ENCODE results near the gene DNAJB6.
"Not testable (repeated sequence)": the region's sequence is repeated elsewhere in the genome, so short reads cannot be mapped to it uniquely, and the experiment has no call there.

The DNAJB6 gene

DNA sequence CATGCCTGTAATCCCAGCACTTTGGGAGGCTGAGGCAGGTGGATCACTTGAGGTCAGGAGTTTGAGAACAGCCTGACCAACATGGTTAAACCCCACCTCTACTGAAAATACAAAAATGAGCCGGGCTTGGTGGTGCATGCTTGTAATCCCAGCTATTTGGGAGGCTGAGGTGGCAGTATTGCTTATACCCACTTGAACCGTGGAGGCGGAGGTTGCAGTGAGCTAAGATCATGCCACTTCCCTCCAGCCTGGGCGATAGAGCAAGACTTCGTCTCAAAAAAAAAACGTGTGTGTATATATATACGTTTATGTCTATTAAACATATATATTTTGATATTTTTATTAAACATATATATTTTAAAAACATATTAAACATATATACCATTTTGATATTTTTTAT, 5.8 kb upstream of the DNAJB6 start:
- H3K27ac ChIP-seq (ENCODE audit: low read length): not testable (repeated sequence)

DNA sequence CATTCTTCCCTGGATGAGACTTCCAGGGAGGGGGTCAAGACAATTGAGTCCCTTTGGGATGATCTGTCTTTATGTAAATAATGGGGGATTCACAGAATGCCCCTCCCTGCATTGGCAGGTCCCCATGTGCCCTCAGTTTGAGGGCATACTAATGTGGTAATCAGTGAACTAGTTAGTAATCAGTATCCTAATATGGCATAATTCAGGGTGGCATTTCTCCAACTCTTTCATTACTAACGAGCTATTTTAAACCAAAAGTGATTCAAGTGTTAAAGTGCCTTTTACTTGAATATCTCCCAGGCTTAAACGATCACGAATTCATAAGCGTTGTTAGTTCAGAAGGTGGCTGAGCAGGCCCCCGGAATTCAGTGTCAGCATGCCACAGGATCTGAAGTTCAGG, 1.6 kb upstream of the DNAJB6 start:
- H3K9ac ChIP-seq (ENCODE audit: low read depth, low read length): no peak overlapping the region
- H3K27ac ChIP-seq (ENCODE audit: low read length): no peak overlapping the region
- H3K4me3 ChIP-seq (ENCODE audit: low read length): no peak overlapping the region
- H3K36me3 ChIP-seq (ENCODE audit: insufficient read depth, low read depth, low read length): no peaks in the 10 kb centered on the region; the same call in 1 of the 2 replicates
- H3K9me3 ChIP-seq (ENCODE audit: insufficient read depth, low read depth, low read length): no peaks in the 10 kb centered on the region
- H3K27me3 ChIP-seq (ENCODE audit: insufficient read depth, low read length): peaks cover 10% of the 10 kb centered on the region; the same call in 1 of the 2 replicates
- peaks cover 12% of the 10 kb centered on the region for H3K4me1 ChIP-seq (ENCODE audit: insufficient read depth, low read length)

More for the DNA sequence above, 5.8 kb upstream of the DNAJB6 start:
- H3K27me3 ChIP-seq (ENCODE audit: insufficient read depth, low read length): peaks cover 10% of the 10 kb centered on the region; the same call in 1 of the 2 replicates
- H3K4me3 ChIP-seq (ENCODE audit: low read length); H3K9ac ChIP-seq (ENCODE audit: low read depth, low read length); H3K36me3 ChIP-seq (ENCODE audit: insufficient read depth, low read depth, low read length); H3K9me3 ChIP-seq (ENCODE audit: insufficient read depth, low read depth, low read length): not testable (repeated sequence)
- H3K4me1 ChIP-seq (ENCODE audit: insufficient read depth, low read length): peaks cover 11% of the 10 kb centered on the region; the same call in 1 of the 2 replicates

DNA sequence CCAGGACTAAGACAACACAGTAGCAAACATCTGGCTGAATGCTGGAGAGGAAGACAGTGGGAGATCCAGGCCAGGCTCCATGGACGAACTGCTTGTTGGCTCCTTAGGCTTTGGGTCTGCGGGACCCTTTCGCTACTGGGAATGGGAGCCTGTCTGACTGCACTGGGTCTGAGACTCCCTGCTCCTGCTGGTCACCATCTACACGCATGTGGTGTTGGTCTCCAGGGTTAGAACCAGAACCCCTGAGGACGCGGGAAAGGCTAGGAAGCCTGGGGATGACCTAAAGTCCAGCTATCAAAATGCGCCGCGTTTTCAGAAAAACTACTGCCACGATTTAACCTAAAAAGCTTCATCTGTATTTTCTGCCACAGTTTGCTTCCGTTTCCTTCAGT, 817 bp upstream of the DNAJB6 start:
- peak overlapping the region; percentile 70; the same call in 1 of the 2 replicates for H3K9ac ChIP-seq (ENCODE audit: low read depth, low read length)
- H3K27me3 ChIP-seq (ENCODE audit: insufficient read depth, low read length): peaks cover 10% of the 10 kb centered on the region; the same call in 1 of the 2 replicates
- H3K36me3 ChIP-seq (ENCODE audit: insufficient read depth, low read depth, low read length): no peaks in the 10 kb centered on the region; the same call in 1 of the 2 replicates
- H3K9me3 ChIP-seq (ENCODE audit: insufficient read depth, low read depth, low read length): no peaks in the 10 kb centered on the region
- no peak overlapping the region for H3K27ac ChIP-seq (ENCODE audit: low read length)
- peak overlapping the region; percentile 92 for H3K4me3 ChIP-seq (ENCODE audit: low read length)
- peaks cover 12% of the 10 kb centered on the region for H3K4me1 ChIP-seq (ENCODE audit: insufficient read depth, low read length)

DNA sequence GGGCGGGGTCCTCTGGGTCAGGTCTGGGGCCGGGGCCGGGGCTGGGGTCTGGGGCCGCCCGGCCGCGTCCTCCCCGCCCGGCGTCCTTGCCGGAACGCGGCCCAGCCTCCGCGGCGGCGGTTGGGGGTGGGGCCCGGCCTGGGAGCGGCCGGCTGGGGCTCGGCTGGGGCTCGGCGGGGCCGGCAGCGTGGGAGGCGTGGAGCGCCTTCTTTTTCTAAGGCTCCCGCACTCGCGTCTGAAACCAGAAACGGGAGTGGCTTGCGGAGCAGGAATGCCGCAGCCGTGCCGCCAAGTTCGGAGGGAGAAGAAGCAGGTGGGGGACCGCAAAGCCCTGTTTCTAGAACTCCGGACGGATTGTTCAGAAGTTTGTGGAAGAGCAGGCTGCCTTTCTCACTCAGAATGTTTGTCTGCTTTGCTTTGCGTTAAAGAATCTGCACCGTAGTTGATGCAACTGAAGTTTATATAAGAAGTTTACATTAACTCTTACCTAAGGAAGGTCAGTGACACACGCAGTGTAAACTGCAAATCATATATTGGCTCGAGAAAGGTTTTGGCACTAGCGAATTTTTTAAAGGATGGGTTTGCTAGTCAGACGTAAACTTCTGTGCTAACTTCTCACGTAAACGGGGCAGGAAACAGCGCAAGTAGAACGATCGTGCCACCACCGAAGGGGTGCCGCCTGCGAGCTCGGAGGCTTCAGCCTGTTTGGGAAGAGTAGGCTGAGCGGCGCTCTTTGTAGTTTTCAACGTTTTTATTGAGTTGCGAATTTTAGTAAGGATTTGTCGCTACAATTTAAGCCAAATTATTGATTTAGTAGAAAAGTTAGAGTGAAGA, 729 bp downstream of the DNAJB6 start:
- Histone ChIP-seq H3K4me3 (ENCODE audit: low read length) (peak overlapping the region; percentile 92), H3K27ac (ENCODE audit: low read length) (no peak overlapping the region), H3K36me3 (ENCODE audit: insufficient read depth, low read depth, low read length) (peaks cover 5% of the 10 kb centered on the region; the same call in 1 of the 2 replicates), H3K9ac (ENCODE audit: low read depth, low read length) (peak overlapping the region; percentile 84), H3K27me3 (ENCODE audit: insufficient read depth, low read length) (peaks cover 10% of the 10 kb centered on the region; the same call in 1 of the 2 replicates), H3K4me1 (ENCODE audit: insufficient read depth, low read length) (peaks cover 12% of the 10 kb centered on the region), H3K9me3 (ENCODE audit: insufficient read depth, low read depth, low read length) (no peaks in the 10 kb centered on the region)

DNA sequence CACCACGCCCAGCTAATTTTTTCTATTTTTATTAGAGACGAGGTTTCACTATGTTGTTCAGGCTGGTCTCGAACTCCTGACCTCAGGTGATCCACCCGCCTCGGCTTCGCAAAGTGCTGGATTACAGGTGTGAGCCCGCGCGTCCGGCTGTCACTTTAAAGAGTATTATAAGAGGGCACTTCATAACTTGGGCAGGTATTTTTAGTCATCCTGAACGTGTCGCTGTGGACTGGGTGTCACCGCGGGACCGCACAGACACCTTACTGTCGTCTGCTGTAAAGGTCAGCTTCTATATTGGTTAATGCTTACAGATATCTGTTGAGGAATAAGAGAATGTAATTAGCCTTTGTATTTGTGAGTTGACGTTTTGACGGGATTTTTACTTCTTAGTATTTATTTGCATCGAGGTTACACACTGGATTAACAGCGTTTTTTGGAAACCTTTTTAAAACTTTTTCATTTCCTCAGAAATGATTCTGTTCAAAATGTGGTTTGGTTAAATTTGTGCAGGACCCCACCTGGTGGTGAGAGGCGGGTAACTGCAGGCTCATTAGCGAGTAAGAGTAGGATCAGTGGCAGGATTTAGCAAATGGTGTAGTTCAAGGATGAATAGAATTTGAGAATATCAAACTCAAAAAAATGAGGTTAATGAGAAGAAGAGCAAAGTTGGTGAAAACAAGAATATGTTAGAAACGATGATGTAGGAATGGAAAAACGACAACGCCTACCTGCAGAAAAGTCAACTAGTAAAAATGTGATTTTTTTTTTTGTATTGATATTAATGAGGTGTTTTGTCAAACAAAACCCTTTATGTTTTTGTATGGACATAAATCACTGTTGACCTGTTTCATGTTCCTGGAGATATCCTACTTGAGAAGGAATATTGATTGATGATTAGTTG, 3.2 kb downstream of the DNAJB6 start:
- Histone ChIP-seq H3K27me3 (ENCODE audit: insufficient read depth, low read length) (peaks cover 10% of the 10 kb centered on the region; the same call in 1 of the 2 replicates), H3K27ac (ENCODE audit: low read length) (no peak overlapping the region), H3K4me3 (ENCODE audit: low read length) (peak overlapping the region; percentile 53), H3K36me3 (ENCODE audit: insufficient read depth, low read depth, low read length) (peaks cover 5% of the 10 kb centered on the region; the same call in 1 of the 2 replicates), H3K9me3 (ENCODE audit: insufficient read depth, low read depth, low read length) (no peaks in the 10 kb centered on the region), H3K9ac (ENCODE audit: low read depth, low read length) (peak overlapping the region; percentile 50; the same call in 1 of the 2 replicates), H3K4me1 (ENCODE audit: insufficient read depth, low read length) (peaks cover 9% of the 10 kb centered on the region)

DNA sequence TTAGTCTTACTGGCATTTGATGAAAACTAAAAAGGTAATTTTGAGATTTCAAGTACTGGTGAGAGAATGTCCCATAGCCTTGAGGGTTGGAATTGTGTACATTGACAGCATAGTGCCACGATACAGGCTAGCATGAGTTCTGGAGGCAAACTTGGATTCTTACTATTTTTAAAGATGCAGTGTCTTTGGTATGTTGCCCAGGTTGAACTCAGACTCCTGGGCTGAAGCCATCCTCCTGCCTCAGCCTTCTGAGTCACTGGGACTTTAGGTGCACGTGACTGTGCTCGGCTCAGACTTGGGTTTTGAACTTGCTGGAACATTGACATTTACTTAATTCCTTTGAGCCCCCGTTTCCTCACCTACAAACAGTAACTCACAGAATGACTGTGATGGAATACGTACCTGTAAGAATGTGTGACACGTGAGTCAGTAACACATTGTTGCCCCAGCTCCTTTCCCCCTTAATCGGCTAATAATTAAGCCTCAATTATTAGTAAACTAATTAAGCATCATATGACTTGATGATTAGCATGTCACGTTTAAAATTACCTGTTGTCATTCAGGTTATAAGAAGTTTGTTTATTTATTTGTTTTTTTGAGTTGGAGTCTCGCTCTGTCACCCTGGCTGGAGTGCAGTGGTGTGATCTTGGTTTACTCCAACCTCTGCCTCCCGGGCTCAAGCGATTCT, 10.6 kb downstream of the DNAJB6 start:
- Histone ChIP-seq H3K4me3 (ENCODE audit: low read length) (no peak overlapping the region), H3K4me1 (ENCODE audit: insufficient read depth, low read length) (peaks cover 21% of the 10 kb centered on the region)

DNA sequence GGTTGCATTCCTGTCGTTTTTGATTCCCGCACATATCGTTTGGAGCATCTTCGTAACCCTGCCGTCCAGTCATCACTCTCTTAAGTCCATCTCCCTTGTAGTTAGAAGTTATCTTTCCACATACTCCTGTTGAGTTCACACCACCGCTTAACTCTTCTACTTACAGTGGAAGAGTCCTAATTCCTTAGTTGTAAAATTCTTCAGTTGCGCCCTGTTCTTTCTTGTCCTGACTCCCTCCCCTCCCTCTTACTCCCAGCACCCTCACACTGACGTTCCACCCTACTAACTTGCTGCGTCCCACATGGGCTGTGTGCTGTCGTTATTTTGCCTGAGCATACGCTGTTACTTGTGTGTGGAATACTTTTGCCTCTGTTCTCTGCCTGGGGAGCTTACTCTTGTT, 11.7 kb downstream of the DNAJB6 start:
- peaks cover 25% of the 10 kb centered on the region for H3K4me1 ChIP-seq (ENCODE audit: insufficient read depth, low read length)
- H3K4me3 ChIP-seq (ENCODE audit: low read length): no peak overlapping the region
- H3K27me3 ChIP-seq (ENCODE audit: insufficient read depth, low read length): no peaks in the 10 kb centered on the region
- peak overlapping the region; percentile 28 for H3K27ac ChIP-seq (ENCODE audit: low read length)
- H3K36me3 ChIP-seq (ENCODE audit: insufficient read depth, low read depth, low read length): peaks cover 5% of the 10 kb centered on the region; the same call in 1 of the 2 replicates
- no peak overlapping the region for H3K9ac ChIP-seq (ENCODE audit: low read depth, low read length)
- H3K9me3 ChIP-seq (ENCODE audit: insufficient read depth, low read depth, low read length): no peaks in the 10 kb centered on the region

More for the DNA sequence above, 10.6 kb downstream of the DNAJB6 start:
- no peaks in the 10 kb centered on the region for H3K9me3 ChIP-seq (ENCODE audit: insufficient read depth, low read depth, low read length)
- H3K27ac ChIP-seq (ENCODE audit: low read length): no peak overlapping the region
- H3K27me3 ChIP-seq (ENCODE audit: insufficient read depth, low read length): no peaks in the 10 kb centered on the region
- H3K36me3 ChIP-seq (ENCODE audit: insufficient read depth, low read depth, low read length): peaks cover under 1% of the 10 kb centered on the region; the same call in 1 of the 2 replicates
- H3K9ac ChIP-seq (ENCODE audit: low read depth, low read length): no peak overlapping the region

DNA sequence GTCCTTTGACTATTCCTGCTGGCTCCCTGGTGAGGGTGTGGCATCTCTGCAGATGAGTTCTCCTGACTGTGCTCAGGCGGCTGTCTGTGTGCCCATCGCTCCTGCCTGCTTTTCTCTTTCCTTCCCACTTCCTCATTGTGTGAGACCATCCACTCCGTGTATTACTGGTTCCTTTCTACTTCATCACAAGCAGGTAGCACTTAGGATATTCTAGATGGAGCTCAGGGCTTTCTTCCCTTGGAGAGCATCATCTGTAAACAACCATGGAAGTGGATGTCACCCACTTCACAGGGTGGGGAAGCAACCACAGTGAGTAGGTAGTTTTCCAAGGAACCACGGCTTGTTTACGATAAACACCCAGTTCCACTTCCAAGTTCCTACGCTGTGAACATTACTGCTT, 15.7 kb downstream of the DNAJB6 start:
- no peak overlapping the region for H3K27ac ChIP-seq (ENCODE audit: low read length)
- H3K27me3 ChIP-seq (ENCODE audit: insufficient read depth, low read length): no peaks in the 10 kb centered on the region
- peaks cover 30% of the 10 kb centered on the region for H3K4me1 ChIP-seq (ENCODE audit: insufficient read depth, low read length)
- peaks cover 12% of the 10 kb centered on the region; the same call in 1 of the 2 replicates for H3K36me3 ChIP-seq (ENCODE audit: insufficient read depth, low read depth, low read length)
- no peaks in the 10 kb centered on the region for H3K9me3 ChIP-seq (ENCODE audit: insufficient read depth, low read depth, low read length)
- no peak overlapping the region for H3K9ac ChIP-seq (ENCODE audit: low read depth, low read length)
- H3K4me3 ChIP-seq (ENCODE audit: low read length): no peak overlapping the region

DNA sequence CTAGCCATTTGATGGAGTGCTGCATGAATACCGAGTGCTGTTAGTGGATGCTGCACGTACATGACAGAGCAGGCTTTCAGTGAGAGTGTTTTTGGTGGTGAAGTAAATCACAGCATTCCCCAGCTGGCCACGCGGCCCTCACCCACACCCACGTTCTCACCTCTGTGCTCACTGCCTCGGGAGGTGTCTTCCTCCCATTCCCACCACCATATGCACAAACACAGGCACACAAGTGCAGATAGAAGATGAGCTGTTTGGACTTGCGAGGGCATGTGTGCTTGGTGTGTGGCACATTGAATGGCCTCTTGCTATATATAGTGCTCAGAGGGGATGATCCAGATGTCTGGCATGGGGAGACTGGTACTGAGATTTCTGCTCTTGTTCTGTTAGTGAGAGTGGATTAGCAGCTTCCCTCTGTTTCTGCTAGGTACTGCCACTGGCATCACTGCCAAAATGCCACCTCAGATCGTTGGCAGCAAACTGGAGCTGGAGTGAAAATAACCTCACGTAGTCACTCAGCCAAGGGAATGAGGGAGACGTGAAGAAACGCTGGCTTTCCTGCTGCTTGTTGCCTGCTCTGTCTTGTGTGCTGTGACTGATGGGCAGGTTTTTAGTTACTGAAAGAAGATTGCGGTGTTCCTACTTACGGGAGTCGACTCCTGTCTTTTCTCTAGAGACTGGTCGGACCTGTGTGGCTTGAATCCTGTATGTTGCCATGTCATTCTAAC, 19.1 kb downstream of the DNAJB6 start:
- peaks cover 18% of the 10 kb centered on the region for H3K4me1 ChIP-seq (ENCODE audit: insufficient read depth, low read length)
- no peaks in the 10 kb centered on the region for H3K9me3 ChIP-seq (ENCODE audit: insufficient read depth, low read depth, low read length)
- H3K36me3 ChIP-seq (ENCODE audit: insufficient read depth, low read depth, low read length): peaks cover 44% of the 10 kb centered on the region
- H3K27me3 ChIP-seq (ENCODE audit: insufficient read depth, low read length): no peaks in the 10 kb centered on the region
- H3K4me3 ChIP-seq (ENCODE audit: low read length): no peak overlapping the region
- no peak overlapping the region for H3K9ac ChIP-seq (ENCODE audit: low read depth, low read length)
- no peak overlapping the region for H3K27ac ChIP-seq (ENCODE audit: low read length)

DNA sequence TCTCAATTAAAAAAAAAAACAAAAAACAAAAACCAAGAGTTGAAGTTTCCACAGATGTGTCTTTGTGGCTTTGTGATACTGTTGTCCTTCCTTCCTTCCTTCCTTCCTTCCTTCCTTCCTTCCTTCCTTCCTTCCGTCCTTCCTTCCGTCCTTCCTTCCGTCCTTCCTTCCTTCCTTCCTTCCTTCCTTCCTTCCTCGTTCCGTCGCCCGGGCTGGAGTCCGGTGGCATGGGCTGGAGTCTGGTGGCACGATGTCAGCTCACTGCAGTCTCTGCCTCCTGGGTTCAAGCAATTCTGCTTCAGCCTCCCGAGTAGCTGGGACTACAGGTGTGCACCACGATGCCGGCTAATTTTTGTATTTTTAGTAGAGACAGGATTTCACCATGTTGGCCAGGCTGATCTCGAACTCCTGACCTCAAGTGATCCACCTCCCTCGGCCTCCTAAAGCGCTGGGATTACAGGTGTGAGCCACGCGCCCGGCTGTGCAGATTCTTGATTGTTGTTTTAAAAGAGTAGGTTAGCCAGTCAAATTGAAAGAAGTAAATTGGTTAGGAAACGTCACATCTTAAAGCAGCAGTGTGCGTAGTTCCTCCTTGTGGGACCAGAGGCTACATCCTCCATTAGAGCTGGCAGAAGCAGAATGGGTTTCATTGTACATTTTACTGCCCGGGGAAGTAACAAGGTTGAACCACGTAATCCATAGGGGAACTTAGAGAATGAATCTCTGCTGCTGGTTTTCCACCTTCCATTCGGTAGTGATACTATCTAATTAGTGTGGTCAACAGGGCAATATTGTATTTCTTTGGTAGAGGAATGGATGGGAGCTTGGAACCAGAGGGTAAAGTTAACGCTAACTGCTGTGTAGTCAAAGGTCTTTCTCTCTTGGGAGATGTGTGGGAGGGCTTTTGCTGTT, 20.6 kb downstream of the DNAJB6 start:
- no peak overlapping the region for H3K27ac ChIP-seq (ENCODE audit: low read length)

More for the DNA sequence above, 20.6 kb downstream of the DNAJB6 start:
- Histone ChIP-seq H3K9ac (ENCODE audit: low read depth, low read length) (no peak overlapping the region; the same call in 1 of the 2 replicates), H3K36me3 (ENCODE audit: insufficient read depth, low read depth, low read length) (peaks cover 57% of the 10 kb centered on the region), H3K9me3 (ENCODE audit: insufficient read depth, low read depth, low read length) (no peaks in the 10 kb centered on the region), H3K4me1 (ENCODE audit: insufficient read depth, low read length) (peaks cover 16% of the 10 kb centered on the region), H3K4me3 (ENCODE audit: low read length) (no peak overlapping the region), H3K27me3 (ENCODE audit: insufficient read depth, low read length) (no peaks in the 10 kb centered on the region)

Measured in iPS-20b (cell line).